ENCODE data around the gene PSMB7.

DNA sequence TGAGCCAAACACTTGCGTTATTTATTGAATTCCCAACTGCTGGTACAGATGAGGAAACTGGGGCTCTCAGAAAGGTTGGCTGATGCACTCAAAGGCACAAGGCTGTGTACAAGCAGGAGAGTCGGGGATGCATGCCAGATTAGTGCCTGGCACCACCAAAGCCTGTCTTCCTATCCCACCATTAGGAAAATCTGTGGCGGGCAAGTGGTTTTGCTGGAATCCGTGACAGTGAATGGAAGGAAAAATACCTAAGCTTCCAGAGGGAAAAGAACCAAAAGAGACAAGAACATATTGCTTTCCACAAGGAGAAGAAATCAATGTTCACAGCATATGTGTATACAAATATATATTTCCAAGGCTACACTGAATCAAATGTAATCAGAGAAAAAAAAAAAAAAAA lies 51.1 kb downstream of the PSMB7 start:
- TF ChIP-seq CREM (CRISPR knock-in tag; IDR thresholded peaks at IDR 0.05): no peak
- no peak for TF ChIP-seq ZNF423 (CRISPR knock-in tag; IDR thresholded peaks at IDR 0.05)
- TF ChIP-seq CREB1 (CRISPR knock-in tag; IDR thresholded peaks at IDR 0.05): no peak
- TF ChIP-seq GTF2I (CRISPR knock-in tag; conservative IDR thresholded peaks at IDR 0.05): no peak
- TF ChIP-seq, protein P1, sequence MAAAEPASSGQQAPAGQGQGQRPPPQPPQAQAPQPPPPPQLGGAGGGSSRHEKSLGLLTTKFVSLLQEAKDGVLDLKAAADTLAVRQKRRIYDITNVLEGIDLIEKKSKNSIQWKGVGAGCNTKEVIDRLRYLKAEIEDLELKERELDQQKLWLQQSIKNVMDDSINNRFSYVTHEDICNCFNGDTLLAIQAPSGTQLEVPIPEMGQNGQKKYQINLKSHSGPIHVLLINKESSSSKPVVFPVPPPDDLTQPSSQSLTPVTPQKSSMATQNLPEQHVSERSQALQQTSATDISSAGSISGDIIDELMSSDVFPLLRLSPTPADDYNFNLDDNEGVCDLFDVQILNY (CRISPR knock-in tag; IDR thresholded peaks at IDR 0.05): no peak
- TF ChIP-seq, protein P2, sequence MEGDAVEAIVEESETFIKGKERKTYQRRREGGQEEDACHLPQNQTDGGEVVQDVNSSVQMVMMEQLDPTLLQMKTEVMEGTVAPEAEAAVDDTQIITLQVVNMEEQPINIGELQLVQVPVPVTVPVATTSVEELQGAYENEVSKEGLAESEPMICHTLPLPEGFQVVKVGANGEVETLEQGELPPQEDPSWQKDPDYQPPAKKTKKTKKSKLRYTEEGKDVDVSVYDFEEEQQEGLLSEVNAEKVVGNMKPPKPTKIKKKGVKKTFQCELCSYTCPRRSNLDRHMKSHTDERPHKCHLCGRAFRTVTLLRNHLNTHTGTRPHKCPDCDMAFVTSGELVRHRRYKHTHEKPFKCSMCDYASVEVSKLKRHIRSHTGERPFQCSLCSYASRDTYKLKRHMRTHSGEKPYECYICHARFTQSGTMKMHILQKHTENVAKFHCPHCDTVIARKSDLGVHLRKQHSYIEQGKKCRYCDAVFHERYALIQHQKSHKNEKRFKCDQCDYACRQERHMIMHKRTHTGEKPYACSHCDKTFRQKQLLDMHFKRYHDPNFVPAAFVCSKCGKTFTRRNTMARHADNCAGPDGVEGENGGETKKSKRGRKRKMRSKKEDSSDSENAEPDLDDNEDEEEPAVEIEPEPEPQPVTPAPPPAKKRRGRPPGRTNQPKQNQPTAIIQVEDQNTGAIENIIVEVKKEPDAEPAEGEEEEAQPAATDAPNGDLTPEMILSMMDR (IDR thresholded peaks at IDR 0.05): no peak
- TF ChIP-seq, protein P3, sequence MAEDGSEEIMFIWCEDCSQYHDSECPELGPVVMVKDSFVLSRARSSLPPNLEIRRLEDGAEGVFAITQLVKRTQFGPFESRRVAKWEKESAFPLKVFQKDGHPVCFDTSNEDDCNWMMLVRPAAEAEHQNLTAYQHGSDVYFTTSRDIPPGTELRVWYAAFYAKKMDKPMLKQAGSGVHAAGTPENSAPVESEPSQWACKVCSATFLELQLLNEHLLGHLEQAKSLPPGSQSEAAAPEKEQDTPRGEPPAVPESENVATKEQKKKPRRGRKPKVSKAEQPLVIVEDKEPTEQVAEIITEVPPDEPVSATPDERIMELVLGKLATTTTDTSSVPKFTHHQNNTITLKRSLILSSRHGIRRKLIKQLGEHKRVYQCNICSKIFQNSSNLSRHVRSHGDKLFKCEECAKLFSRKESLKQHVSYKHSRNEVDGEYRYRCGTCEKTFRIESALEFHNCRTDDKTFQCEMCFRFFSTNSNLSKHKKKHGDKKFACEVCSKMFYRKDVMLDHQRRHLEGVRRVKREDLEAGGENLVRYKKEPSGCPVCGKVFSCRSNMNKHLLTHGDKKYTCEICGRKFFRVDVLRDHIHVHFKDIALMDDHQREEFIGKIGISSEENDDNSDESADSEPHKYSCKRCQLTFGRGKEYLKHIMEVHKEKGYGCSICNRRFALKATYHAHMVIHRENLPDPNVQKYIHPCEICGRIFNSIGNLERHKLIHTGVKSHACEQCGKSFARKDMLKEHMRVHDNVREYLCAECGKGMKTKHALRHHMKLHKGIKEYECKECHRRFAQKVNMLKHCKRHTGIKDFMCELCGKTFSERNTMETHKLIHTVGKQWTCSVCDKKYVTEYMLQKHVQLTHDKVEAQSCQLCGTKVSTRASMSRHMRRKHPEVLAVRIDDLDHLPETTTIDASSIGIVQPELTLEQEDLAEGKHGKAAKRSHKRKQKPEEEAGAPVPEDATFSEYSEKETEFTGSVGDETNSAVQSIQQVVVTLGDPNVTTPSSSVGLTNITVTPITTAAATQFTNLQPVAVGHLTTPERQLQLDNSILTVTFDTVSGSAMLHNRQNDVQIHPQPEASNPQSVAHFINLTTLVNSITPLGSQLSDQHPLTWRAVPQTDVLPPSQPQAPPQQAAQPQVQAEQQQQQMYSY (CRISPR knock-in tag; IDR thresholded peaks at IDR 0.05): no peak
- TF ChIP-seq, protein P4, sequence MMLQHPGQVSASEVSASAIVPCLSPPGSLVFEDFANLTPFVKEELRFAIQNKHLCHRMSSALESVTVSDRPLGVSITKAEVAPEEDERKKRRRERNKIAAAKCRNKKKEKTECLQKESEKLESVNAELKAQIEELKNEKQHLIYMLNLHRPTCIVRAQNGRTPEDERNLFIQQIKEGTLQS (CRISPR knock-in tag; conservative IDR thresholded peaks at IDR 0.05): no peak

Measured in WTC11 (cell line).